Measurements from ENCODE around the gene MBOAT2.
"Not testable (repeated sequence)": the region's sequence is repeated elsewhere in the genome, so short reads cannot be mapped to it uniquely, and the experiment has no call there.

MBOAT2 gene

GRCh38 chr2:8993902-8994278 is 9.6 kb downstream of the MBOAT2 start:
- in situ Hi-C loops (cut with MboI; ENCODE audit: low sequenced_read_pairs): no loop called here

DNA sequence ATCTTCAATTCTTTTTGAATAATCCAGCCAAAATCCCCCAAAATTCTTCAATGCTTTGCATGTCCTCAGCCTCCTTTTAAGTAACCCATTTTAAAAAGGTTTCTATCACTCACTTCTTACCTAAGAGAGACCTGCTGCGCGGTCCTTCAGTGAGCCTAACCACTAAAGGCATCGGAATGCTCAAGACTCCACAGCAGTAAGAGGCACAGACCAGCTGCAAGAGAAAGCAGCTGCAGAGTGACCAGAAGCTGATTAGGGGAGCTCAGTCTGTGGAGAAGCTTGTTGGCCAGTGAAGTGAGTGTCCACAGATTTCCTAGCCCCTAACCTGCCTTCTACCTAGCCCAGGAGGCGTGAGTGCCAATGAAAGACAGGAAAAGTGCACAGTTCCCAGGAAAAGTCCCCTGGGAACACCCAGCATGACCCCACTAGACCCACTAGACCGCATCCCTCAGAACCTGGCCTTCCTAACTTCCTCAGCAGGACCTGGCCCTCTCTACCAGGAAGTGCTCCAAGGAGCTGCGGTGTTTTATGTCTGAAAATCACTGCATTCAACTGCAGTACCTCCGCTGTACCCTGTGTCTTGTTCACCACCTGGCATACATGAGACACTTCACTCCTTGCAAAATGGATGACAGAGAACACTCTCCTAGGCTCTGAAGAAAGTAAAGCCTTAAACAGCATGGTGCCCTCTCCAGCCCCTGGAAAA is 10.1 kb downstream of the MBOAT2 start:
- in situ Hi-C loops (cut with MboI; ENCODE audit: low sequenced_read_pairs): no loop called here

GRCh38 chr2:8992643-8993042 is 10.8 kb downstream of the MBOAT2 start:
- in situ Hi-C loops (cut with MboI; ENCODE audit: low sequenced_read_pairs): no loop called here

- in situ Hi-C loops (cut with MboI; ENCODE audit: low sequenced_read_pairs): no loop called here
Measured at GRCh38 chr2:8989536-8990079, 13.9 kb downstream of the MBOAT2 start.

- in situ Hi-C loops (cut with MboI; ENCODE audit: low sequenced_read_pairs): no loop called here
Measured at GRCh38 chr2:8987410-8987809, 16.1 kb downstream of the MBOAT2 start.

DNA sequence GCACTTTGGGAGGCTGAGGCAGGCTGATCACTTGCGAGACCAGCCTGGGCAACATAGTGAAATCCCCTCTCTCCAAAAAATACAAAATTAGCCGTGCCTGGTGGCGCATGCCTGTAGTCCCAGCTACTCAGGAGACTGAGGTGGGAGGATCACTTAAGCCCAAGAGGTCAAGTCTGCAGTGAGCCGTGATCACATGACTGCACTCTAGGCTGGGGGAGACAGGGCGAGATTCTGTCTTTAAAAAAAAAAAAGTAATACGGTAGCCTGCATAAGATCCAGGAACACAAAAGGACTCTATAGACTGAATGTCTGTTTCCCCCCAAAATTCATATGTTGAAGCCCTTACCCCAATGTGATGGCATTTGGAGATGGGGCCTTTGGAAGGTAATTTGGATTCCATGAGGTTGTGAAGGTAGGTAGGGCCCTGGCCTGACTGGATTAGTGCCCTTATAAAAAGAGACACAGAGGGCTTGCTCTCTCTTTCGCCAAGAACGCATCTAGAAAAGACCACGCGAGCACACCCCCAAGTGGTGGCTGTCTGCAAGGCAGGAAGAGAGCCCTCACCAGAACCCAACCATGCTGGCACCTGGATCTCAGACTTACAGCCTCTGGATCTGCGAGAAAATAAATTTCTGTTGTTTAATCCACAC is 17.0 kb downstream of the MBOAT2 start:
- in situ Hi-C loops (cut with MboI; ENCODE audit: low sequenced_read_pairs): no loop called here

- in situ Hi-C loops (cut with MboI; ENCODE audit: low sequenced_read_pairs): no loop called here
Measured at GRCh38 chr2:8985561-8986326, 17.7 kb downstream of the MBOAT2 start.

DNA sequence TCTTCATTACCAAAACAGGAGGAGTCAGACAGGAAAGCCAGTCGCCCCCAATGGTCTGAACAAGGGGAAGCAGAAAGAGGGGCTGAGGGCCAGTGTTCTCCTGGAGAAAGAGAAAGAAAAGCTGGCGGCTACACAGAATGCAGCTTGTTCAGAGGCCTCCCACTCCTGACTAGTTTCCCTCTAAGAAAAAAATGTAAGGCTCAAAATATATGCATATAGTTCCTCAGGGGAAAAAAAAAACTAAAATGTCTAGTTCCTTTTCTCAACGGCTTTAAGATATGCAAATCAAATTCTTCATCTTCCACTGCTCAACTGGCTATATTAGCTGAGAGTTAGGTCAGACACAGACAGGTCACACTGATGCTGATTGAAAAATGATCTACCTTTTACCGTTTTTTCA is 18.6 kb downstream of the MBOAT2 start:
- in situ Hi-C loops (cut with MboI; ENCODE audit: low sequenced_read_pairs): no loop called here

DNA sequence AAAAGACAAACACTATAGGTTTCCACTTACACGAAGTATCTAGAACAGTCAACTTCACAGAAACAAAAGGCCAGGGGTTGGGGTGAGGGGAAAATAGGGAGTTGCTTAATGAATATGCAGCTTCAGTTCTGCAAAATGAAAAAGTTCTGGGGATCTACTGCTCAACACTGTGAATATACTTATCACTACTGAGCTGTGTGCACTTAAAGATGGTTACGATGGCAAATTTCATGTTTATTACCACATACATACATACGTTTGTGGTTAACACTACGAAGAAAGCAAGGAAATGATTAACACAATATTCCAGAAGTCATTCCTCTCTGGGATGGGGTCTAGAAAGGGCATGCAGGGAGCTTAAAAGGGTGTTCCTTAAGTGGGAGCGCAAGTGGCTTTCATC is 19.3 kb downstream of the MBOAT2 start:
- in situ Hi-C loops (cut with MboI; ENCODE audit: low sequenced_read_pairs): no loop called here

- in situ Hi-C loops (cut with MboI; ENCODE audit: low sequenced_read_pairs): no loop called here
Measured at GRCh38 chr2:8983571-8983970, 19.9 kb downstream of the MBOAT2 start.

DNA sequence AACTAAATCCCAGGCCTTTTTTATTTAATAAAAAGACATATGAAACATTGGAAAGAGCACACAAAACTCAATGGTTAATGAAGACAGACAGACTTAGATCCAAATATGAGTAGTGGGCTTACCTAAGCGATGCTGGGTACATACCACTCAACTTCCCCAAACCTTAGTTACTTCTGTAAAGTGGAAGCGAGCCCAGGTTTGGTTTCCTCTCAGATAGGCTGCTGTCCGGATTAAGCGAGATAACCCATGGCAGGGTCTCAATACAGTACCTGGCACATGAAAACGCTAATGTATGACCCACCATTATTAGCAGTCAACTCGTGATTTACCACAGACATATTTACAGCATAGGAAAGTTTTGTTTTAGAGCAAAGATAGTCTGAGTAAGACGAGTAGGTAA is 21.6 kb downstream of the MBOAT2 start:
- in situ Hi-C loops (cut with MboI; ENCODE audit: low sequenced_read_pairs): no loop called here

- in situ Hi-C loops (cut with MboI; ENCODE audit: low sequenced_read_pairs): no loop called here
Measured at GRCh38 chr2:8980096-8980495, 23.4 kb downstream of the MBOAT2 start.

GRCh38 chr2:8977758-8978157 is 25.7 kb downstream of the MBOAT2 start:
- in situ Hi-C loops (cut with MboI; ENCODE audit: low sequenced_read_pairs): no loop called here

GRCh38 chr2:8976442-8977259 is 26.8 kb downstream of the MBOAT2 start:
- in situ Hi-C loops (cut with MboI; ENCODE audit: low sequenced_read_pairs): no loop called here

DNA sequence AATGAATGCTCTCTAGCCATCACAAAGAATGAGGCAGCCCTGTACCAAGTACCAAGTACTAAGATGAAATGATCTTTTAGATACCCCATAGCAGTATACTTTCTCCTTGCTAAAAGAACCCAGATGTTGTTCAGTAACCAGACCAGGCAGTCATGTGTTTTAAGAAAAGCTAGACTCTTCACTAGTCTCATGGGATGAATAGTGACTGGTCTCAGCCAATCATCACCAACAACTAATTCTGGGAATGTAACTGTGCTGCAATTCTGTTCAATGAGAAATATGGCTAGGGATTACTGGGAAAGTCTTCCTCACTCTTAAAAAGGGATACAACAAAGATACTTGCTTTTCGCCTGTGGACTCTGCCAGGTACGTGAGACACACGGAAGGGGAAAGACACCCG is 29.5 kb downstream of the MBOAT2 start:
- in situ Hi-C loops (cut with MboI; ENCODE audit: low sequenced_read_pairs): no loop called here

- in situ Hi-C loops (cut with MboI; ENCODE audit: low sequenced_read_pairs): not testable (repeated sequence)
Measured at GRCh38 chr2:8973017-8973416, 30.5 kb downstream of the MBOAT2 start.

- in situ Hi-C loops (cut with MboI; ENCODE audit: low sequenced_read_pairs): not testable (repeated sequence)
Measured at GRCh38 chr2:8972535-8972934, 30.9 kb downstream of the MBOAT2 start.

DNA sequence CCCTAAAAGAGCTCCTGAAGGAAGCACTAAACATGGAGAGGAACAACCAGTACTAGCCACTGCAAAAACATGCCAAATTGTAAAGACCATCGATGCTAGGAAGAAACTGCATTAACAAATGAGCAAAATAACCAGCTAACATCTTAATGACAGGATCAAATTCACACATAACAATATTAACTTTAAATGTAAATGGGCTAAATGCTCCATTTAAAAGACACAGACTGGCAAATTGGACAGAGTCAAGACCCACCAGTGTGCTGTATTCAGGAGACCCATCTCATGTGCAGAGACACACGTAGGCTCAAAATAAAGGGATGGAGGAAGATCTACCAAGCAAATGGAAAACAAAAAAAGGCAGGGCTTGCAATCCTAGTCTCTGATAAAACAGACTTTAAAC is 34.1 kb downstream of the MBOAT2 start:
- in situ Hi-C loops (cut with MboI; ENCODE audit: low sequenced_read_pairs): not testable (repeated sequence)

- in situ Hi-C loops (cut with MboI; ENCODE audit: low sequenced_read_pairs): no loop called here
Measured at GRCh38 chr2:8966123-8966908, 37.2 kb downstream of the MBOAT2 start.
